Activated CD4-positive, CD25-positive, alpha-beta regulatory T cell treated with anti-CD3 and anti-CD28 coated beads, Interleukin-2, amount 50 U/mL, for 72 hours (primary cell): ENCODE measurements around the gene ZBTB20.

Experiments used
- DNase-seq: peaks from one replicate; pipeline ENCODE4 v3.0.0; 2021

Gene ZBTB20

GRCh38 chr3:114454551-114455251, 692.4 kb downstream of the ZBTB20 start:
- DNase-seq, result no peak

GRCh38 chr3:114453361-114453780, 693.7 kb downstream of the ZBTB20 start:
- DNase-seq, result no peak

DNA sequence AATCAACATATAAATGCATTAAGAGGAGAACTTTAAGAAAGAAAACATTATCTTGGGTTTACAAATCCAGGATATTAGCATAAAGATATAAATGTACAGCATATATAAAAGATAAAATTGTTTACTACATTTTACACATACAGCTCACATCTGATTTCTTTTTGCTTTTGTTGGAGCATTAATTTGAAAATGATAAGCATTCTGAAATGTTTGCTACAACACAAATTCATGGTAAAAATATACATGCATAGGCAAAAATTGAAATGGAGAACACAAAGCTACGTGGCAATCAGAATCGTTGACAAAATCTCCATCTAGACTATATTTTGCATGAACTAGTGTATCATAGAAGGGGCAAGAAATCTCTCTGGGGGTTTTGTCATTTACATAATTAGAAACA, 694.2 kb downstream of the ZBTB20 start:
- no peak for DNase-seq

DNA sequence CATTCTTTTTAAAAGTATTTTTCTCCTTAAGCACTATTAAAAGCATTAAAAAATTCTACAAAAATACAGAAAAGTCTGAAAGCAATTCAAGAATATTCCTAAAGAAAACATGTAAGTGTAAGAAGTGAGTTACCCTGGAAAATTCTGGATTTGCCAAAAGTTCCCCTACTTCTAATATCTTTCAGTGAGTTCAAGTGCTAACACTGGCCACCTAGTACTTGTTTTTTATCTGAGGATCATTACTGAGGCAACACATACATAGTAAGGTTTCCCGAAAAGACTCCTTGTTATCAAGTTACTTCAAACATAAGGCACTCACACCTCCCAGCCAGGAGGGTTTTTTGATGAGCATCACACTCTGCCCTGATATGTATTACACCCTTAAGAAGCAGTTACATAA, 694.8 kb downstream of the ZBTB20 start:
- DNase-seq, result no peak

- DNase-seq, result no peak
Observed at GRCh38 chr3:114451561-114452018, 695.5 kb downstream of the ZBTB20 start.

GRCh38 chr3:114451051-114451451, 696.0 kb downstream of the ZBTB20 start:
- no peak for DNase-seq

GRCh38 chr3:114450008-114450596, 697.0 kb downstream of the ZBTB20 start:
- no peak for DNase-seq

- DNase-seq, result no peak
Observed at GRCh38 chr3:114449271-114450007, 697.6 kb downstream of the ZBTB20 start.

GRCh38 chr3:114447950-114448479, 699.1 kb downstream of the ZBTB20 start:
- no peak for DNase-seq

GRCh38 chr3:114447545-114447944, 699.5 kb downstream of the ZBTB20 start:
- DNase-seq, result no peak

DNA sequence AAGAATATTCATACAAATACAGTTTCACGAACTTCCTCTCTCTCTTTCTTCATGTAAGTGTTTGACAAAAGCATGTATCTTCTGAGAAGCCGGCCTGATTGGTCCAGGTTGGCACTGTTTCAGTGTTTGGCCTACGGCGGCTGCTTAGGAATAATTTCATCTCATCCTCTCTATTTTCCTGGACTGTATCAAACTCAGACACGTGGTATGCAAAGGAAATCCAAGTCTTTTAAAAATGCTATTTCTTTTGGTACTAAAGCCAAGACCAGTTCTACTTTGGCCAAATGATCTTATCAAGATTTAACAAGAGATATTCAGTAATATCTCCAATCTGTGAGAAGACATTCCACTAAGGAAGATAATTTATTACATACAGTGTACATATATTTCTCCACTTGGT, 700.5 kb downstream of the ZBTB20 start:
- DNase-seq, result no peak

DNA sequence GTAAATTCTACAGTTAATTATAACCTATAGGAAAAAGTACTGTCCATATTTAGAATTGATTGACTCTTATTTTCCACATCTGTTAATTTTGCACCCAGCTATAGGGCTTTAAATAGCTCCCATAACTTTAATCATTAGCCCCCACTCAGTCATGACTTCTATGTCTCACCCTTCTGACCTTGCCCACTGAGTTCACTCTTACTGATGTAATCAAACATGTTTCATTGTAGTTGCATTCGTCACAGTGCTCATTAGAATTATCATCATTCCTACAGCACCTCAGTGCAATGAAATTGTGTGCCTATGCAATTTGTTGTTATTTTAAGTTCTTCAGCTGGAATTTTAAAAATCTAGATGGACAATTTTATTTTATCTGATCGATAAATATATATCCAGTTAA, 701.9 kb downstream of the ZBTB20 start:
- DNase-seq, result no peak

DNA sequence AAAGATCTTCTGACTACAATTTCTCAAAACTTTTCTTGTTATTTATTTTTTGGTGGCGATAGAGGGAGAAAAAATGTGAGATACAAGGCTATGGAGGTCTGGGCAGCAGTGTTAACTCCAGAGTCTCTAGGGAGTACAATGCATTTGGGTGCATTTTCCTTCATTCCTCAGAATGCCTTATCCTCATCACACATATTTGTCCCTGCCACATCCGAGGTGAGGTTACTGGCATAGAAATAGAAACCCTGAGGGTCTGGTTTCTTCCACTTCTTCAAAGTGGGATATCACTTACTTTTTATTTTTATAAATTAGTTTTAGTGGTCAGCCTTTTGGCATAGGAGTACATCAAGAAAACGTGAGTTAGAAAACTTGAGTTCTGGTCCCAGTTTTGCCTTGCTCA, 702.9 kb downstream of the ZBTB20 start:
- DNase-seq, result no peak

DNA sequence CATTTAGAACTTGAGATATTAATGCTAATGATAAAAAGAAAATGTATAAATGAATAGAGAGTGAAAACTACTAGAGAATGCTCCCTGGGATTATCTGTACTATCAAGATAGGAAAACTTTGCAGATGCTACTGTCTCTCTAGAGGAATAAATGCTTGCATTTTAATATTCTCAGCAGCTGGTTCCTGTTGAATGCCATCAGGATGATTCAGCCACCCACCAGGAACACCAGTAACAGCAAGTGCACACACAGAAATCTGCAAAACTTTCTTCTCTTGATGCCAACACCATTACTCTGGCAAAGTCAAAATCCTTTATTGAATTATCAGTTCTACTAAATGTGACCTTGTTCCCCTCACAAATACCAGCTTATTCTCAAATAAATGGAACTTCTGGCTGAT, 704.8 kb downstream of the ZBTB20 start:
- no peak for DNase-seq

DNA sequence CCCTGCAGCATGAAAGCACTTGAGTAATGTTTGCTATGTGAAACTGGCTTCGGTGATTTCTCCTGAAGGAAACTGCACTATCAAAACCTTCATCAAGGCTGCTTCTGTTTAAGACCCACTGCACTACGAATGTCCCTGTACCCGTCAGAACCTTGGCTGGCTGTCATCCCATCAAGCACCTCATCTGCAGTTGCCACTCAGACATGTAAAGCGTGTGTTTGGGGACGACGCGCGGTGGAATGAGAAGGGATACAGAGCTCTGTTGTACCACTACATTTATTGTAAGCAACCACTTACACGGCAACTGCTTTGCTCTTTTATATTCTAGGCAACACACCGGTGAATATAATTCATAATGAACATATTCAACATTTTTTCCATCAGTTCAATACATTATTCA, 705.7 kb downstream of the ZBTB20 start:
- DNase-seq, result no peak

DNA sequence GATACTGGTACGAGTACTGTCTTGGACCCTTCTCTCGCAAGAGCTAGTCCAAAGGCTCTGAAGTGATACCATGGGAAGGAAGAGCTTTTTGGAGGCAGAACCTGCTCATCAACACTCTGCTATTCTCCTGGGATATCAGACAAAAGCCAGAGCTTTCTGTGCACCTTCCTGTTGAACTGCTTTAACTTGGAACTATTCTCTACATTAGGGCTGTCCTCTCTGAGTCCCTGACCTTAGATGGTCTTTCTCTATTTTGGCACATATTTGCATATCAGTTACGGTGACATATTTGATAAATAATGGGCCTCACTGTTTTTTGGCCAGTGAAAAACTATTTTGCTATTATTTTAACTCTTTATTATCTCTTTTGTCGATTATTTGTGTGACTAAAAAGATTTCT, 706.4 kb downstream of the ZBTB20 start:
- DNase-seq, result no peak

DNA sequence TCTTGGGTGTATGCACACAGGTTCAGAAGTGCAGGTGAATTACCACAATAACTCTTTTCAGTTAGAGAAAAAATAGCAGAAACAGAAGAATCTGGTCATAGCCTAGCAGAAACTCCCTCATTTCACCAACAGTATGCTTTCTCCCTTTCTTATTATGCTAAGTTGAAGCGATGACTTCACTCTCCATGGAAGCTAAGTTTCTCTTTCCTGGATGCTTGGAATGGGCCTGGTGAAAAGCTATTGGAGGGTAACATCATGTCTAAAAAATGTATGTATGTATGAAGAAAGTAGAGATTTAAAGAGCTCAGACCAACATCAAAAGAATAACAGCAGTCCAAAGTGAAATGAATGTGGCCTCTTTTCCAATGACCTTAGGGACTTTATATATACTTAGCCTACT, 707.8 kb downstream of the ZBTB20 start:
- no peak for DNase-seq

DNA sequence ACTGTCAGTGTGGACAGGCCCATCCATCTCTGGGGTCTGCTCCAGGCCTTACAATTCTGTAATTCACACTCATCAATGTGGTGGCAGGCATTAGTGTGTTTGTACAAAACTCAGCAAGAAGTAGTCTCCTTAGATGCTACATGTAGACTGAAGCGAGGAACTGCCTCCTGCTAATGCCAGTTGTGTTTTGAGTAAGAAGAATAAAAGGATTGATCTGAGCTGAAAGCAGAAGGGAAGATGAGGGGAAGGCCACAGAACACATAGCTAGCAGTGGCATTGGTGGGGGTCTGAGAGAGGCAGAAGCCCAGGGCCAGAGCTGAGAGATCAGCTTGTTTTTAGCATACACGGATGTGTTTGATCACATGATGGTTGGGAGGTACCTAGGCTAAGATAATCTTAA, 709.2 kb downstream of the ZBTB20 start:
- DNase-seq, result no peak

- no peak for DNase-seq
Observed at GRCh38 chr3:114436182-114436581, 710.9 kb downstream of the ZBTB20 start.

DNA sequence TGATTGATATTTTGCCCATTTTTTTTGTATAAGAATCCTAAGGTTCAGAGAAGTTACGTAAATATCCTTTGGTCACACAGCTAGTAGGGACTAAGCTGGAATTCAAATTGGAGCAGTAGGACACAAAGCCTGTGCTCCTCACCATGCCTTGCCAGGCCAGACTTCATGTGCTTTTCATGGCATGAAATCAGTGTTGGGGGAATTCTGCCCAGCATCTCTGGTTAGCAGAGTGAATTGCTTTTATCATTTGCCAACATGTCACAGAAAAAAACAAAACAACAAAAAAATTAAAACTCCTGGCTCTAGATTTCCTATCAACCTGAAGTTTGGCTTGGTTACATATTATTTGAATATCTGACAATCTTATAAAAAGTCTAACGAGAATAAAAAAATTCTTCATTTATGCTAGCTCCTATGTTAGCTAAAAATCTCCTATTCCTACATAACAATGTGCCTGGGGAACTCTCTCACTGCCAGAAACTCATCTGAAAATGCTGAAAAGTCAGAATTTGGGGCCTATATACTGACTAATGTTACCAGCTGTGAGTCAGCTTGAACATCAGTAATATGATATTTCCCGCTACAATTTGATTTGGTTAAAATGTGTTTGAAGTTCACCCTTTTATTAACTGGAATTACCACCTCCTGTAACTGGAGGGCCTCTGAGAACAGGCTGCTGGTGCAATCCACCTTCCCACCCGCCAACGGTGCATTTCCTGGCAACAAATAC, 711.5 kb downstream of the ZBTB20 start:
- DNase-seq, result no peak

DNA sequence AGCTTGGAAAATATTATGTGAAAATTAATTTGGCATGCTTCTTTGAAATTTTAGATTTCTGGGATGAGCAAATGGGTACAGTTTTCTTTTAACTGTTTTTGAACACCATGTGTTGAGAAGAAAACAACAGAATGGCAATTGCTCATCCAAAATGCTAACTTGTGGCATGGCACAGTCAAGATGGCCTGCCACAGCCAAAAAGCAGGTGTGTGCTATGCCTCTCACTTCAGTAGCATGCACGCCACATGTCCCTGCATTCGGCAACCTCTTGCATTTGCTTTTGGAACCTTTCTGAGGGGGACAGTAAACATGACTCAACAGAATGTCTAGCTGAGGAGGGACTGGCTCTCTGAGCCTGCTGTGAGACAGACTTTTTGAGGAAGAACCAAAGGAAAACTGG, 714.8 kb downstream of the ZBTB20 start:
- no peak for DNase-seq

DNA sequence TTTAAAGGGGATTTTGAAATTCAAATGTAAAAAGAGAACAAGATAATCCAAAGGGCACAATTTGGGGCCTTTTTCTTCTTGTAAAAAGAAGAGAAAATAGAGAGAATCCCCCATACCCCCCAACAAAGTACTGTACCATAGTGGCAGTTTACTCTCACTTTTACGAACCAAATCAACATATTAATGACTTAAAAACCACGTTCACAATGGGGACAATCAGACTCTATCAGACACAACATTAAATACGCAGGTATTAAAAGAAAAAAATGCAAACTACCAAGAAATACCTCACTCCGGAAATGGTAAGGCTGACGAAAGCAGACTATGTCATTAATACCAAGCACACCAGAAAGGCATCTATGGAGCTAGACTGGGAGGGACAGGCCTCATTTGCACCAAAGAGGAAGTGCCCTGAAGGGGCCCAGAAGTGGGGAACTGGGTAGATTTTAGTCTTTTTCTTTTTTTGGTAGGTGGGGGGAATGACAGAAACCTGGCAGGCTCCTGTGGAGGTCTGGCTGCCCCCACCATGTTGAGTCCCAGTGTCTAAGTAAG, 719.0 kb downstream of the ZBTB20 start:
- no peak for DNase-seq
